HG02798 (cell line): ENCODE measurements around the gene GPBAR1.
A peak's percentile ranks its signal among the peaks of the same experiment; 100 is the strongest.
"Not testable (repeated sequence)": the region's sequence is repeated elsewhere in the genome, so short reads cannot be mapped to it uniquely, and the experiment has no call there.

ENCODE experiments used
- ATAC-seq: cut with Tn5 transposase; IDR thresholded peaks from one replicate; pipeline ENCODE4 v1.9.1; 2021; ENCODE audit warnings: mild to moderate bottlenecking; ENCODE audit not compliant: unreplicated experiment, poor library complexity

The GPBAR1 gene

DNA sequence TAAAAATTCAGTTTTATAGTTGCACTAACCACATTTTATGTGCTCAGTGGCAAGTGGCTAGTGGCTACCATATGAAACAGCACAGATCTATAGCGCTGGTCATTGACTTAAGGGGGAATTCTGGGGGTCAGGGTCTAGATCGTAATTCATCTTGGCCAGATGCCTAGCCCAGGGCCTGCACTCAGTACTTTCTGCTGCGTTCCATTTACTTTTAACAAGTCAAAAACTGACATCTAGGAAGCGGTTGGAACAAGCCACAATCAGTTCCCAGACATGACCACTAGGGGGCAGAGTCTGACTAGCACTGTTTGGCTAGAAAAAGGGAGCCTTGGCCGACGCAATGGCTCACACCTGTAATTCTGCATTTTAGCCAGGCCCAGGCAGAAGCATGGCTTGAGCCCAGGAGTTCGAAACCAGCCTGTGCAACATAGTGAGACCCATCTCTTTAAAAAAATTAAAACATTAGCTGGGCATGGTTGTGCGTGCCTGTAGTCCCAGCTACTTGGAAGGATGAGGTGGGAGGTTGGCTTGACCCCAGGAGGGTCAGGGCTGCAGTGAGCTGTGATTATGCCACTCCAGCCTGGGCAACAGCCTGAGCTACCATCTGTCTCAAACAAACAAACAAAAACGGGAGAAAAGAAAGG is 40.5 kb downstream of the GPBAR1 start:
- peak; percentile 81 for ATAC-seq

DNA sequence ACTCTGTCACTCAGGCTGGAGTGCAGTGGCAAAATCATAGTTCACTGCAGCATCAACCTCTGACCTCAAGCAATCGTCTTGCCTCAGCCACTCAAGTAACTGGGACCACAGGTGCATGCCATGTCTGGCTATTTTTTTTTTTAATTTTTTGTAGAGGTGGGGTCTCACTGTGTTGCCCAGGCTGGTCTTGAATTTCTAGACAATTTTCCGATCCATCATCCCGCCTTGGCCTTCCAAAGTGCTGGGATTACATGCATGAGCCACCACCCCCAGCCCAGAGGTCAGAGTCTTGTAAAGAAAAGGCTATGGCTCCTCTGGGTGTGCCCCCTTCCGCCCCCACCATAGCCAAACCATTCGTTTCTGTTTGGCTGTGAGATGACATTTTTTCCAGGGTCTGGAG is 44.6 kb downstream of the GPBAR1 start:
- ATAC-seq = no peak

DNA sequence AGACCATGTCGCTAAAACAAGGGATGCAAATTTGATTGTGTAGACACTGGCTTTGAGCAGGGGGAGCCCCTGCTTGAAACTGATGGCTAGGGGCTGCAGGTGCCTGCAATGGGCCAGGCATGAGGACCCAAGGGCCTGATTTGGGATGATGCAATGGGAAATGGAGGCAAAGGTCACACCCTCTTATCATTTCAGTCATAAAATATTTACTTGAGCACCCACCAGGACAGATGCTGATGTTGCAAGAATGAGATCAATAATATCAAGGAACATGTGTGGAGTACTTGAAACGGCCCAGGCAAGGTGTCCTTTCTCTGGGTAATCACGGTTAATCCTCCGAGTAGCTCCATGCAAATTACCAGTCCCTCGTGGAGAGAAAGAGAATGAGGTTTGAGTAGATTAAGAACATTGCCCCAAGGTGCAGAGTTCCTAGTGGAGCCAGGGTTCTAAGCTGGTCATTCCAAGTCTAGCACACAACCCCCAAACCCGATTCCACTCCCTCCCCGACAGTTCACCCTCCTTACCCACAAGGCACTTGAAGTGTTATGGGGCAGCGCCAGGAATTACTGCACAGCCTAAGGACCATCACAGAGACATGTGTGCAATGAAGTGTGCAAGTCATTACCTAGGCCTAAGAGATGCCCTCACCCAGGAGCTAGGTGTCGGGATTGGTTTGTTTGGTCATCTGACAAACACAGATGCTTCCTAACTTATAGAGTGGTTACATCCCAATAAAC is 45.5 kb downstream of the GPBAR1 start:
- no peak for ATAC-seq

DNA sequence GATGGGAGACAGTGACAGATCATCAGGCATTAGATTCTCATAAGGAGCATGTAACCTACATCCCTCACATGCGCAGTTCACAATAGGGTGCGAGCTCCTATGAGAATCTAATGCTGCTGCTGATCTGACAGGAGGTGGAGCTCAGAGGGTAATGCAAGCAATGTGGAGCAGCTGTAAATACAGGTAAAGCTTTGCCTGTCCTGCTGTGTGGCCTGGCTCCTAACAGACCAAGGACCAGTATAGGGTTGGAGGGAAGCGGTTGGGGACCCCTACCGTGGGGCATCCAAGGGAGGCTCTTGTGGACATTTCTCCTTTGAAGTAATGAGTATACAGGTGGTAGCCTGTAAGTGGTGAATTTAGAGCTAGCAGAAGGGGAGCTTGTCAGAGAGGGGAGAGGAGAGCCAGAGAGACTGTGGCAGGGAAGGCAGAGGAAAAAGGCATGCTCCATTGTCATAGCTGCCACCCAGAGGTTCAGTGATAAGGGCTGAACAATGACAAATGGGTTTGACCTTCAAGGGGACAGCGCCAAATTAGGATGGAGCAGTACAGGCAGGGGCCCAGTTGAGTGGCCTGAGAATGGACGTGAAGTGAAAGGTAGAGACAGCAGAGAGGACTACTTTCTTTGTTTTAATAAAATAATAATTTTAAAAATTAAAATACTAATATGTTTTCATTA is 46.7 kb downstream of the GPBAR1 start:
- no peak for ATAC-seq

DNA sequence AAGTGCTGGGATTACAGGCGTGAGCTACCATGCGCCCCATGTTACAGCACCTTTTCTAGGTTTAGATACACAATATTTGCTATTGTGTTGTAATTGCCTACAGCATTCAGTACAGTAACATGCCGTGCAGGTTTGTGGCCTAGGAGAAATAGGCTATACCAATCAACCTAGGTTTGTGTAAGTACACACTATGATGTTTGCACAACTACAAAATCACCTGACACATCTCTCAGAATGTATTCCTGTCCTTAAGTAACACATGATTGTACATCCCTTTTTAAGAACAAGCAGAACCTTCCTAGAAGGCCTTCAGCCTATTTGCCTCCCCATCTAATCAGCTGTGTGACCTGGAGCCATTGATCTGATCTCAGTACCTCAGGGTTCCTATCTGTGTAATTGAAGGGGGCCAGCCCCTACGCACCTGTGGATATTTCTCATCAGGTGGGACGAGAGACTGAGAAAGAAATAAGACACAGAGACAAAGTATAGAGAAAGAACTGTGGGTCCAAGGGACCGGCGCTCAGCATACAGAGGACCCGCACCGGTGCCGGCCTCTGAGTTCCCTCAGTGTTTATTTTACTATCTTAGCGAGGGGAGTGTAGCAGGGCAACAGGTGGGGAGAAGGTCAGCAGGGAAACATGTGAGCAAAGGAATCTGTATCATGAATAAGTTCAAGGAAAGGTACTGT is 50.2 kb downstream of the GPBAR1 start:
- no peak for ATAC-seq

DNA sequence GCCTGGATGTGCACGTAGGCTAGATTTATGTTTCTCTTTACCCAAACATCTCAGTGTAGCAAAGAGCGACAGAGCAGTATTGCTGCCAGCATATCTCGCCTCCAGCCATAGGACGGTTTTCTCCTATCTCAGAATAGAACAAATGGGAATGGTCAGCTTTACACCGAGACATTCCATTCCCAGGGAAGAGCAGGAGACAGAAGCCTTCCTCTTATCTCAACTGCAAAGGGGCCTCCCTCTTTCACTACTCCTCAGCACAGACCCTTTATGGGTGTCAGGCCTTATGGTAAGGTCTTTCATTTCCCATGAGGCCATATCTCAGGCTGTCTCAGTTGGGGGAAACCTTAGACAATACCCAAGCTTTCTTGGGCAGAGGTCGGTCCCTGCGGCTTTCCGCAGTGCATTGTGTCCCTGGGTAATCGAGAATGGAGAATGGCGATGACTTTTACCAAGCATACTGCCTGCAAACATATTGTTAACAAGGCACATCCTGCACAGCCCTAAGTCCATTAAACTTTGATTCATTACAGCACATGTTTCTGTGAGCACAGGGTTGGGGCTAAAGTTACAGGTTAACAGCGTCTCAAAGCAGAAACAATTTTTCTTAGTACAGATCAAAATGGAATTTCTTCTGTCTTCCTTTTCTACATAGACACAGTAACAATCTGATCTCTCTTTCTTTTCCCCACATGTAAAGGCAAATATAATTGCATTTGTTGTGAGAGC is 50.9 kb downstream of the GPBAR1 start:
- ATAC-seq = not testable (repeated sequence)

DNA sequence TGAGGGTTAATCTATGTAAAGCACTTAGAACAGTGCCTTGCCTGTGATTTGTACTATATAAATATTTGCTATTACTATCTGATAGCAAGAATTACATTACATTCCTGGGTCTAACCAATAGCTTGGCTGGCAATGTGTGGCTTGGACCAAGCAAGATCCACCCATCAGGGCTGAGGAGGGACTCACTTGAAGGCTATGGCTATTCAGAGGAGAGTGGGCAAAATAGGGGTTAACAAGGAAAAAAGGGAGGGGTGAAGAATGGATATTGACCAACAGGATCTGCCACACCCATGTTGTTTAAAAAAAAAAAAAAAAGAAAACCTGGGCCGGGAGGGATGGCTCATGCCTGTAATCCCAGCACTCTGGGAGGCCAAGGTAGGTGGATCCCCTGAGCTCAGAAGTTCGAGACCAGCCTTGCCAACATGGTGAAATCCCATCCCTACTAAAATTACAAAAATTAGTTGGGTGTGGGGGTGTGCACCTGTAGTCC is 51.5 kb downstream of the GPBAR1 start:
- ATAC-seq = no peak

DNA sequence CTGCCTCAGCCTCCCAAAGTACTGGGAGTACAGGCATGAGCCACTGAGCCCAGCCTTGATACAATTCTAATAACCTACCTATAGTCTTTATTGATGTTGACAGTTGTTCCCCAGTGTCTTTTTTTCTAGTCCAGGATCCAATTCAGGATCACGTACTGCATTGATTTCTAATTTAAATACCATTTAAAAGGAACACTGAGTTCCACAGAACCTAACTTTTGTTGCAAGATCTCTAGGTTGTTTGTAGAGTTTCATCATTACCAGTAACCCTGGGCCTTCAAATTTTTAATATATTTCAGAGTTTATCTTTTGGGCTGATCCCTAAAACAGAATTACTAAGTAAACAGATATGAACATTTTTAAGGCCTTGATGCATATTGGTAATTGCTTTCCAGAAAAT is 52.5 kb downstream of the GPBAR1 start:
- no peak for ATAC-seq
